ENCODE measurements around the gene PADI6.

DNA sequence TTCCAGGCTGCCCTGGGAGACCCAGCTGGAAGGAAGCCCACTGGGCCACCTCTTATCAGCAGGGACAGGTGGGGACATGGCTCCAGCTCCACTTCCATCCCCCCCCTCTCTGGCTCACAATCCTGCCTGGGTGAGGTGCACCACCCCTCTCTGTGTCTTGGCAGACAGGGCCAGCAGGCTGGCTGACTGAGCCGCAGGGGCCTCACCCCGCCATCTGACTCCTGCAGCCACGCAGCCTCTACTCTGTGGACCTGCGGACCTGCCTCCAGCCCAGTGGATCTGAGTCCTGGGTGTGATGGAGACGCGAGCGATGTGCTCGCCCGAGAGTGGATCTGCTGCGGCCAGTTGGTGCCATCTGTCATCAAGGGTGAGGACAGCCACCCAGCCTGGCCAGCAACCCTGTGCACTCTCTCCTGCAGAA lies 37.4 kb downstream of the PADI6 start:
- TF ChIP-seq CREB1 (IDR thresholded peaks at IDR 0.05): no peak
- TF ChIP-seq EZH2 (IDR thresholded peaks at IDR 0.05; ENCODE audit: low read depth, low read length, severe bottlenecking): no peak
